Measurements from ENCODE around the gene NCBP3. TPM values are rescaled to one million over a fixed set of nuclear protein-coding genes. Genes with fewer than 3 reads are reported as not detected.

The NCBP3 gene
- total RNA-seq, 1 donor from 2014 or later: 25.3 TPM

DNA sequence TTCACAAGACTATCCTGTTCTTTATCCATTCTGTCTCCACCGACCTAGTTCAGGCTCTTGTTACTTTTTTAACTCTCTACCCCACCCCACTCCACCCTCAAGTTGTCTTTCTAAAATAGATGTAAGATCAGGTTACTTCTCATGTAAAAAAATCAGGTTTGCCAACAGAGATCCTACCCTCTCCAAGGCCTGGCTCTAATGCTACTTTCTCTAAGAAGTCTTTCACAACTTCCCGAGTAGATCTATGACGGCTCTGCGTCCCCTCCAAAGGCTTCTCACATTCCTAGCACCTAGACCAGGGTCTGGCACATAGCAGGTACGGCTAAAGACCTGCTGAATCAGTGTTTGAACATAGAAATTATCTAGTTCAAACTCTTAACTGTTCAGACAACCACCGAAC, 30.9 kb downstream of the NCBP3 start:
- DNase-seq (ENCODE audit: extremely low read depth, low read depth, low spot score): no peak

- no peak for DNase-seq (ENCODE audit: extremely low read depth, low read depth, low spot score)
These were observed 31.7 kb downstream of the NCBP3 start for GRCh38 chr17:3814361-3814760.

DNA sequence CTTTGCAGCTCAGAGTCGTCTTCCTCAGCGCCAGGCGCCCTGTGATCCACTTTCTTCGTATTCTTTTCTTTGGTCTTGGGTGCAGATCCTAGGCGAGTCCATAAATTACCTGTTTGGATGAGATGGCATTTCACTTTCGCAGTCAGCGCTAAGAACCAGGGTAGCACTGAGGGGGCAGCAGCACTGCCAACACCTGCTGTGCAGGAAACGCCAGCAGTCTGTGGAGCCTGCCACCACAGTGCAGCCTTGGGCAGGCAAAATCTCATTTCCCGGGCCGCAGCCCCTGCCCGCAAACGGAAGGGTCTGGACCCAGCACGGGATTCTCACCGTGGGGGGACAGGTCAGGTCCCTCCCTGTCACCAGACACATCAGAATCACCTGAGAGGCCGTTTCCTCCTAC, 32.9 kb downstream of the NCBP3 start:
- no peak for DNase-seq (ENCODE audit: extremely low read depth, low read depth, low spot score)

GRCh38 chr17:3812771-3813170, 33.3 kb downstream of the NCBP3 start:
- DNase-seq (ENCODE audit: extremely low read depth, low read depth, low spot score): no peak

- DNase-seq (ENCODE audit: extremely low read depth, low read depth, low spot score): no peak
These were observed 33.8 kb downstream of the NCBP3 start for GRCh38 chr17:3812284-3812683.

GRCh38 chr17:3810019-3810418, 36.0 kb downstream of the NCBP3 start:
- DNase-seq (ENCODE audit: extremely low read depth, low read depth, low spot score): no peak

DNA sequence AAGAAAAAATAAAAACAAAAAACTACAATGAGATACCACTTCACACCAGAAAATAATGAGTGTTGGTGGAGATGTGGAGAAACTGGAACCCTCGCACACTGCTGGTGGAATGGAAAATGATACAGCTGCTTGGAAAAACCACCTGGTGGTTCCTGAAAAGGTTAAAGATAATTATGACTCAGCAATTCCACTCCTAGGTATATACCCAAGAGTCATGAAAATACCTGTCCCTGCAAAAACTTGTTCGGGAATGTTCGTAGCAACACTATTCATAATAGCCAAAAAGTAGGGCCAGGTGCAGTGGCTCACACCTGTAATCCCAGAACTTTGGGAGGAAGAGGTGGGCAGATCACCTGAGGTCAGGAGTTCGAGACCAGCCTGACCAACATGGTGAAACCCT, 36.9 kb downstream of the NCBP3 start:
- no peak for DNase-seq (ENCODE audit: extremely low read depth, low read depth, low spot score)

DNA sequence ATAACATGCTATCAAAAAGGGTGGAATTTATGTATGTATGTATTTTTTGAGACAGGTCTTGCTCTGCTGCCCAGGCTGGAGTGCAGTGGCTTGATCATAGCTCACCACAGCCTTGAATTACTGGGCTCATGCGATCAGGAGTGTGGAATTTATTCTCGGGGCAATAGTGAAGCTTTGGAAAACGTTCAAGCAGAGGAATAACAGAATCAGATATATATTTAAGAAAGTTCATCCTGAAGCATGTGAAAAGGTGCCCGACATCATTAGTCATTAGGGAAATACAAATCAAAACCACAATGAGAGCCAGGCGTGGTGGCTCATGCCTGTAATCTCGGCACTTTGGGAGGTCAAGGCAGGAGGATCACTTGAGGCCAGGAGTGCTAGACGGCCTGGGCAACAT, 37.3 kb downstream of the NCBP3 start:
- DNase-seq (ENCODE audit: extremely low read depth, low read depth, low spot score): no peak

GRCh38 chr17:3805581-3805980, 40.5 kb downstream of the NCBP3 start:
- DNase-seq (ENCODE audit: extremely low read depth, low read depth, low spot score): no peak

- DNase-seq (ENCODE audit: extremely low read depth, low read depth, low spot score): no peak
These were observed 41.5 kb downstream of the NCBP3 start for GRCh38 chr17:3804503-3804931.

DNA sequence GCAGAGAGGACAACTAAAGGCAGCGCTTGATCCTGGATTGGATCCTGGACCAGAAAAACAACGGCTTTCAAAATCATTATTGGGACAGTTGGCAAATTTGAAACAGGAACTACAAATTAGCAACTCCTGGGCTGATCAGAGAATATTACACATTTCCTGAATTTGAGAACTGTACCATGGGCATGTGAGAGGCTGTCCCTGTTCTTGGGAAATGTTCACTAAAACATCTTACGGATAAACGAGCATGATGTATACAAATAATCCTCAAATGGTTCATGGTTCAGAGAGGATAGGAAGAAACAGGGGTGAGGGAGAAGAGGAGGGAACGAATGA, 42.8 kb downstream of the NCBP3 start:
- no peak for DNase-seq (ENCODE audit: extremely low read depth, low read depth, low spot score)

GRCh38 chr17:3802461-3803307, 43.4 kb downstream of the NCBP3 start:
- DNase-seq (ENCODE audit: extremely low read depth, low read depth, low spot score): no peak

- no peak for DNase-seq (ENCODE audit: extremely low read depth, low read depth, low spot score)
These were observed 44.3 kb downstream of the NCBP3 start for GRCh38 chr17:3801792-3802191.

DNA sequence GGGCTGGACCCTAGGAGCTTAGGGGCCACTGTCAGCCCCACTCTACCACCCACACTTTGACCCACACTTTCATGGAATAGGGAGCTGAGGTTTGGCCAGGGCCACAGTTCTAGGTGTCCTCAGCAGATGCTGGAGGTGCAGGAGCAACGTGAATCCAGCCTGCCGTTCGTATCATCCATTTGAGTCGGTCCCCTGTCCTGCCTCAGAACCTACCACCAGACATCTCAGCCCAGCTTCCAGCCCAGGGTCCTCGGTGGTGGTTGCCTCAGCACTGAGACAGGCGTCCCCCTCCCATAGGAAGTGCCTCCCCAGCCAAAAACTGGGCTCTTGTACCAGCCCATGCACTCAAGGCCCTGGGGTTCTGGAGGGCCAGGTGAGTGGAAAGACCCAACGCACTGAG, 44.7 kb downstream of the NCBP3 start:
- DNase-seq (ENCODE audit: extremely low read depth, low read depth, low spot score): no peak

- DNase-seq (ENCODE audit: extremely low read depth, low read depth, low spot score): no peak
These were observed 45.4 kb downstream of the NCBP3 start, which contains the start of gene ITGAE for GRCh38 chr17:3800362-3801271. Gene ITGAE (minus strand): TSS chr17:3801188. CDS start chr17:3801144, 44 bp downstream.

- DNase-seq (ENCODE audit: extremely low read depth, low read depth, low spot score): no peak
These were observed 46.7 kb downstream of the NCBP3 start for GRCh38 chr17:3799181-3799945.

DNA sequence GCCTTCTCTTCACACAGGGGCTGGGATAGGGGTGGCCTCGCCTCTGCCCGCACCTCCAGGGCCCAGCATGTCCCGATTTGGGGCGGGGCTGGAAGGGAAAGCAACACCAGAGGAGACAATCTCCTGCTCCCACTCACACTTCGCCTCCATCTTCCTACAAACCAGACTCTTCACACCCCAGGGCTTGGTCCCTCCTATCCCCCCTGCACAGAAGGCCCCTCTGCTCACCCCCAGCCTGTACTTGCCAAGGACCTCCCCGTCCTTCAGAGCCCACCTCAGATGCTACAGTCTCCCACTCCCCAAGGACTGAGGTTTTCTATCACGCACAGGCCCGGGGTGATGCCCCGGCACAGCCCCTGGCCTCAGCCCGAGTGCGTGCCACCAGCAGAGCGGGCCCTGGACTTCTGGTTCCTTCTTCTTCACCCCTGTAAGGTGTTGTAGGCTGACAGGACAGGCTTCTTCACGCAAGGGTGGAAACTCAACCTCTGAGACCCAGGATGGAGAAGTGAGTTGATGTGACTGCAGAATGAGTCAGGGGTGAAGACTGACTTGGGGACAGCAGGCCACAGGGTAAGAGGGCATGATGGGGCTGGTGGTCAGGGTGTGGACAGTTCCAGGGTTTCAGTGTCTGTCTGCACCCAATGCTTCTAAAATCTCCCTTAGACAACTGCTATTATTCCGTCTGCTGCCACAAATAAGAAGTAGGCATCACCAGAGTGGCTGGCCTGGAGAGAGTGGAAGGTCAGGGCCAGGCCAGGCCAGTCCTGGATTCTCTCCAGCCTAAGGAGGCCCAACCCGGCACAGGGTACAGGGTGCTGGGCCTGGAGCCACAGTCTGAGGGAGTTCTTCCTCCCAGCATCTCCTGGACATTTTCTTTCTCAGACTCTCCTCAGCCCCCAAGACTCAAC, 47.5 kb downstream of the NCBP3 start:
- no peak for DNase-seq (ENCODE audit: extremely low read depth, low read depth, low spot score)

DNA sequence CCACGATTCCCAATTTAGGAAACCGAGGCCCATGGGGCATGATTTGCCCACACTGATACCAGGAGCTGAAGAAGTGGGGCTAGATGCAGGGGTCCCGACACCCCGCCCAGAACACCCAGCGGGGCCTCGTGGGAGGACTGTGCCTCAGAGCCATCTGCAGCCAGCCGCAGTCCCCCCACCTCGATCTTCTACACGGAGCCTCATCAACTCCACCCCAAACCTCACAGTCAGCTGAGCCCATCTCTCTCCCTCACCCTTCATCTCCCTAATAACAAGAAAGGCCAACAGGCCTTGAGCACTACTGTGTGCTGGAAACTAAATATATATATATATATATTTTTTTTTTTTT, 49.2 kb downstream of the NCBP3 start:
- no peak for DNase-seq (ENCODE audit: extremely low read depth, low read depth, low spot score)

DNA sequence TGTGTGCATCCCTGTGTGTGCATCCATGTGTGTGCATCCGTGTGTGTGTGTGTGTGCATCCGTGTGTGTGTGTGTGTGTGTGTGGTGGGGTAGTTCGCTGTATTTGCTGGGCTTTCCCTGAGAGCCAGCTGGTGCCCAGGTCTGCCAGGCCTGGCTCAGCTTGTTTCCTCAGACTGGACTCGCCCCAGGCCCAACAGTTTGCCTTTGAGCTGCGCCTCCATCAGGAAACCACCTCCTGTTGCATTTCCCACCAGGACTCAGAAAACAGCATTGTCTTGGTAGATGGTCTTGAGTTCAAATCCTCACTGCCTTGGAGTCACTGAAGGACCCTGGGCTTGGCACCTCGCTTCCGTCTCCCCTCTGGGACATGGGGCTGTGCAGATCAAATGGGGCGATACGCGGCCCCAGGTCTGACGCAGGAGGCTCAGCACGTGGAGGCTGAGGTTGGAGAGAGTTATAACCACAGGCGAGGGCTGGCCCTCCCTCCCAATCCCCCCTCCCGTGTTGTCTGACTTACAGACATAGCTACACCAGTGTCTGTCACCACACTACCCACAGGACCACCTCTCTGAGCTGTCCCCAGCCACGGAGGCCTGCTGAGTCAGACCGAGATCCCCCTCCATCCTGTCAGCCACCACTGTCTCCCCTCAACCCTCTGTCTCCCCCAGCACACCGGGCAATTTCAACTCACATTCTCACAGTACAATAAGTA, 49.8 kb downstream of the NCBP3 start:
- no peak for DNase-seq (ENCODE audit: extremely low read depth, low read depth, low spot score)

Data from glomerular endothelial cell (primary cell).